Sciatic nerve (tissue), 2 donors: Measurements from ENCODE around the gene IL26. TPM values are rescaled to one million over a fixed set of nuclear protein-coding genes. Genes with fewer than 3 reads are reported as not detected.
A peak's percentile ranks its signal among the peaks of the same experiment; 100 is the strongest.

ENCODE experiments used
- ATAC-seq: fragments of 200-7000 bp; cut with Tn5 transposase; one replicate; pipeline ENCODE4 v1.9.1; 2020; ENCODE audit warnings: mild to moderate bottlenecking, moderate library complexity
- DNase-seq: peaks from one replicate; pipeline ENCODE4 v3.0.0-alpha.2; 2020; ENCODE audit warnings: low spot score
- intact Hi-C: fragments of 100-400 bp; cut with DNase I; formaldehyde crosslinking; loops from one replicate; pipeline ENCODE4 v1.14.2; 2022
- total RNA-seq: library from RNA; stranded (reverse); fragmentation: NEBNext Ultra II Directional; extraction: Animal tissue kit (Norgen Biotek cat#: 25700); gene quantifications from one replicate; pipeline ENCODE4 v1.2.1, GENCODE V29; 2021
- donor health status: DM: no; HTN: no; CAD: no.
- donor health status: DM: no; HTN: no; CAD: no.

The IL26 gene
- total RNA-seq, result not detected

DNA sequence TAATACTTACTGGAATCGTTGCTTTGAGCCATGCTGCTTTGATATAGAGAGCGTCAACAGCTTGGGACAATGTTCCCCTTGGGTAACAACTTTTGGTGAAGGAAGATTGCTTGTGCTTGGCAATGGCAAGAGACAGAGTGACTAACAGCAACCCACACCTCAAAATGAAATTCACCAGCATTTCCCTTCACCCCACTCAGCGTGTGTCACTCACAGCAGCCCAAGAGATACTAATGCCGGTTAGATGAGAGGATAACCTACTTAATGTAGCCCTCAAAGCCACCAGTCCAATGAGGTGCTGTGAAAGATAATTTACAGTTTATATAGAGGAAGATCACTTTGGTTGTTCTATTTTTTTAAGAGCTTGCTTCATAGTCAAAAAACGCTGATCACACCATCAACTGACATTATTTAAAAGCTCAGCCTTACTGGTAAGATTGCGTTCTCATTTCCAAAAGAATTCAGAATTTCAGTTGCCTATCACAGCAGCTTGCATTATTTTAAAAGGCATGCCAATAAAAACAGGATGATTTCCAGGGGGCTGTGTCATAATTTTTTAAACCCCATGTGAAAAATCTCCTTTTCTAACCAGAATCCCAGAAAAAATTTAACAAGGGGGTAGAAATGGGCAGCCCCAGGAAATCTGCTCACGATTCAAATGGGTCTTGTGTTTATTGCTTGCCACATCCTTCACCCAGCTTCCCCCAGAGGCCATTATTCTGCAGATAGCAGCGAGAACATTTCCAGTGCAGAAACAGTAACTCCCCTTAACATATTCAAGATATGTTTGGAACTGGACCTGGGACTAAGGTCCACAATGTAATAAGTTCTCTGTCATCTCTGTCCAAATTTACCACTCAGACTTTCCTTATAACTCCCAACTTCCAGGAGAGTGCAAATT, at the start of gene IL26:
TSS of gene IL26 (minus strand) at position 235 of the 901 bp plus-strand sequence. CDS start at position 181, 54 bp downstream.
- ATAC-seq (no peak), DNase-seq (no peak)
- intact Hi-C loops, result no loop called here

DNA sequence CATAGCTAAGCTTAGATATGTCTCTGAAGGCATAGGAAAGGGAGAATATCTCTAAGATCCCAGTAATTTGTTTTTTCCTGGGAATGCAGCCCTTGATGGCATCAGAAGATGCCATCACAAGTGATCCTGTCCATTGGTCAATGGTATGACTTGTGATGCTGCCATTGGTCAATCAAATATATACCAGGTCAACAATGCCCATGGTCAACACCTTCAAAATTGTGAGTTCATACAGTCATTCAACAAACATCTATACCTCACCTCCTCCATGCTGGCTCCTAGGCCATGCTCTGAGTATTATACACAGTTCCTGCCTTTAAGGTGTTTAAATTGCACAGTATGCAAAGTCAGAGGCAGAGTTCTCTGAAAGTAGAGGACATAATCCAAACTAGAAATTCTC, 47.1 kb upstream of the IL26 start:
- intact Hi-C loops, result no loop called here
- ATAC-seq (no peak), DNase-seq (no peak)

DNA sequence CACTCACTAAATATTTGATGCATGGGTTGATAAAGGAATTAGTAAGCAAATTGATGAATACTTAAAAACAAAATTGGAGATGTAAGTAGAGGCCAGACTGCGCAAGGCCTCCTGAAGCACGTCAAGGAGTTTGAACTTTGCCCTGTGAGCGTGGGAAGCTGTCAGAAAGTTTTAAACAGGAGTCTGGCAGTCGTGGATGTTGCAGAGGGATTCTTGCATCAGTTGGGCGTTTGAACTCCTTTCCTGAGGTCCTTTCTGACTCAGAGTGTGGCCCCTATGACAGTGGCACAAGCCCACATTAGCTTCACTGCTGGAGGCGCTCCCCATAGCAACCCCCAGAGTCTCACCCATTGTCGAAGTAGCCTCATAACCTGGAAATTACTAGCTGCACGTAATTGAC, 45.7 kb upstream of the IL26 start:
- intact Hi-C loops, result no loop called here

GRCh38 chr12:68270358-68270757, 44.7 kb upstream of the IL26 start:
- ATAC-seq, result no peak
- no peak for DNase-seq
- intact Hi-C loops, result no loop called here

More for the DNA sequence above, 45.7 kb upstream of the IL26 start:
- ATAC-seq (no peak), DNase-seq (no peak)

DNA sequence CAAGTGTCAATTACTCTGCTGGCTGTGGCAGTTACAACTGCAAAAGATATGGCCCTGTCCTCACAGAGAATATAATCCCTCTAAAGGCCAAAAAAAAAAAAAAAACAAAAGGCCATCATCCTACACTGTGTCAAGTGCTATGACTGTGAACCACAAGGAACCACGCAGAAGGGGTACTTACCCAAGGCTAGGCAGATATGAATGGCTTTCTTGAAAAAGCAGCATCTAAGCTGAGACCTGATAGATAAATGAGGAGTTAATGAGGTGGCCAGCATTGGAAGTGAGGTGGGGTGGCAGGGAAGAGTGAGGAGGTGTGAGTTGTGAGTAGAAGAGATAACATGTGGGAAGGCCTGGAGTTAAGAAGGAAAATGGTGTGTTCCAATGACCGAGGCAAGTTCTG, 44.2 kb upstream of the IL26 start:
- DNase-seq (no peak), ATAC-seq (no peak)
- intact Hi-C loops, result no loop called here

DNA sequence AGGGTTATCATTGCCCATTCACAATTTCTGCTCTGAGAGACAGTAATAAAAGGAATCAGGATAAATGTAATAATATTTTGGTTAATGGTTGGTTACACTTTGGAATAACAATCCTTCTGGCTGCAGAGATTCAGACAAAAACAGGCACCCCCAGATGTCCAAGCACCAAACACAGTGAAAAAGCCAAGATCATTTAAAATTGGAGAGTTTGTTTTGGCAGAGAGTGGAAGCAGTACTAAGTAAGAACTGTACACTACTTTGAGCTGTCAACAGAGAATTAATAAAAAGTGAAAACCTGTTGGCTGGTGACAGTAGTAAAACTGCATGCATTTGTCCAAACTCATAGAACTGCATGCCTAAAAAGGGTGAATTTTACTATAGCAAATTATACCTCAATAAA, 43.4 kb upstream of the IL26 start:
- intact Hi-C loops, result no loop called here
- no peak for DNase-seq
- ATAC-seq, result no peak

- intact Hi-C loops, result no loop called here
- ATAC-seq (peak; percentile 28), DNase-seq (no peak)
These were observed 42.3 kb upstream of the IL26 start for GRCh38 chr12:68267892-68268396.

DNA sequence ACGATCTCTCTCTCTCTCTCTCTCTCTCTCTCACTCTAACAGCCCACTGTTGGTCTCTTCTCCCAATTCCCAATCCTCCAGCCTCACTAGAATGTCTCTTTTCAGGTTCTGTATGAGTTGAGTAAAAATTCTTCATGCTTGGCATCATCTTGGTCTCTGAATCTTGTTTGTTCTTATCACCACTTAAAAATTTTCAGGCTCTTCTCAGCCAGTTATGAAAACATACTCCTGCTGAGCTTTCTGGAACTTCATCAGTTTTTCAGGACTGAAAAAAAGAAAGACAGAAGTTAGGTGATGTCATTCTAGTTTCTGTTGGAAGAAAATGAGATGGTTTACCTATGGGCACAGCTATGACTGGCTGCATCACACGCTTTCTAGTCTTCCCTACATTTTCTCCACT, 39.2 kb upstream of the IL26 start:
- intact Hi-C loops, result no loop called here
- ATAC-seq (no peak), DNase-seq (no peak)

DNA sequence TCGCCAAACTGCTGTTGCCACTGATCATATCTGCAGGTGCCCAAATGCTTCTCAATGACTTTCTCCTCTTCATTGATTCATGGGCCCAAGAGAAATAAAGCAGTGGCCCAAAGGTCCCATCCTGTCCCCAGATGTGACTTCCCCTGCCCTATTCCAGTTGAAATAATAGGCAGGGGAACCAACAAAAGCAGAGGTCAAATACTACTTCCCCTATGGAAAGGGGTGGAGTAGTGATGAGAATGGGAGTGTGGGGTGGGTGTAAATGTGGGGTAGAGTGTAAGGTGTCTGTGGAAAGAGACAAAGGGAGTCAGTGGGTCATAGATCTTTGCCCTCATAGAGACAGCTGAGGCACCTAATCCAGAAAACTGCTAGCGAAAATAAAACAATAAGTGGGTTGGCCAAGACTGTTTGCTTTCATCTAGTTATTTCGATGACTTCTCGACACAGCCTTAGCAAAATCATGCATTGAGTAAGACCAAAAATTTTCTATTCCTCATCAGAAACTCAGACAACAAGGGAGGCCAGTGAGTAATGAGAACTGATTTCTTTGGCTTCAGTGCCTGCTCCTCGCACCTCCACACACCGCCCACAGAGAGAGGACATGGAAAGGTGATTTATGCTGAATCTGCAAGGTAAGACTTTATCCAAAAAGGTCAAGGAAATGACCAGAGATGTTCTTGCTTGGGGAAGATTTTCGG, 38.7 kb upstream of the IL26 start:
- ATAC-seq (no peak), DNase-seq (no peak)
- intact Hi-C loops, result no loop called here

GRCh38 chr12:68263366-68263765, 37.8 kb upstream of the IL26 start:
- ATAC-seq (no peak), DNase-seq (no peak)
- intact Hi-C loops, result no loop called here

GRCh38 chr12:68261896-68262295, 36.3 kb upstream of the IL26 start:
- DNase-seq (no peak), ATAC-seq (no peak)
- intact Hi-C loops, result no loop called here

DNA sequence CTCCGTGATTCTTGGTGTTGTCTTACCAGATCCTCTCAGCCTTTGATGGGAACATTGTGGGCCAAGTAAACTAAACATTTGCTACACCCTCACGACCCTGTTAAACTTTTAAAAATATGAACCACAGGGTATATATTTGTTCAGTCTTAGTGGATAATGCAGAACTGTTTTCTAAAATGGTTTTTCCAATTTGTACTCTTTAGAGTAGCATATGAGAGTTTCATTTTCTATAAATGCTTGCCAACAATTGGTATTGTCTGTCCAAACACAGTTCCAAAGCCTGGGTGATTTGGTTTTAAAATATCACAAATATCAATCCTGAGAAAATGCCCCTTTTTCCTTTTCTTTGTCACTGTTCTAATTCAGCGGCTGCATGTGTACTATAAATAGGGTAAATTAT, 34.5 kb upstream of the IL26 start:
- DNase-seq, result no peak
- intact Hi-C loops, result no loop called here
- ATAC-seq, result no peak

GRCh38 chr12:68259318-68259940, 33.8 kb upstream of the IL26 start:
- DNase-seq, result no peak
- ATAC-seq, result no peak
- intact Hi-C loops, result no loop called here

GRCh38 chr12:68253504-68253903, 27.9 kb upstream of the IL26 start, which contains the start of gene IL22:
Gene IL22 (minus strand): TSS chr12:68253604. CDS start chr12:68253448, 156 bp downstream.
- ATAC-seq, result no peak
- intact Hi-C loops, result no loop called here
- DNase-seq, result no peak

DNA sequence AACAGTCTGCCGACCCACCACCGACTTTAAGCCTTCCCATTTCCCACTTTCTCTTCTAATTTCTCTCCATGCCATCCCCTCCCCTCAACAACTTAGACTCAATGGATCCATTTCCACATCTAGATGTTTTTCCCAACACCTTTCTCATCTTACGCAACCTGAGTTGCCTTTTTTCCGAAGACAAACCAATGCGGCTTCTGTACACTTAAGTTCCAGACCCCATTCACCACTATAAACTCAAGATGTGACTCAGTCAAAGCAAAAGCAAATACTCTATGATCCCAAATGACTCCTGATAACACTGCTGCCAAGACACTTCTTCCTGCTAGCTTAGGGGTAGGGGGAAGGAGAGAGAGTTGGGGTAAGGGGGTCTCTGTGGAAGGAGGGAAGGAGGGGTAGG, 26.5 kb upstream of the IL26 start:
- DNase-seq (no peak), ATAC-seq (no peak)
- intact Hi-C loops, result no loop called here

GRCh38 chr12:68250454-68250853, 24.8 kb upstream of the IL26 start:
- DNase-seq, result no peak
- ATAC-seq, result no peak
- intact Hi-C loops, result no loop called here

- DNase-seq (no peak), ATAC-seq (no peak)
- intact Hi-C loops, result loop anchor here (10.0 kb wide), 1 partner anchor 67 kb away; no protein-coding TSS in a partner anchor
These were observed 22.2 kb upstream of the IL26 start for GRCh38 chr12:68247785-68248184.

DNA sequence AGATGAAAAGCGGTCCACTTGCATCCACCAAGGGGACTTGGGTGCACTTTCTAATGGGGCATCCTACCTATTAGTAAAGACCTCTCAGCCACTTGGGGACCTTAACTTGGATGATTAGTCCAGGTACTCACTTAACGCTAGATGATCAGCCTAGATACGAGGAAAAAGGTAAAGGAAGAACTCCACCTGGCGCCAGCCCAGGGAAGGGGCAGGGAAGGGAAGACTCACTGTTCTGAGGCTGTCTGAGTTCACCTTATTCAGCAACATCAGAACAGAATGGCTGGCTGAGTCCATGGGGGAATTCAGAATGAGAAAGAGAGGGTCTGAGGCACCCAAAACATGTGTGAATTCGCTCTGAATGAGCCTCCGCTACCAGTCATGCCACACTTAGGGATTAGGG, 20.7 kb upstream of the IL26 start:
- no peak for DNase-seq
- ATAC-seq, result no peak
- intact Hi-C loops, result loop anchor here (10.0 kb wide), 1 partner anchor 68 kb away; no protein-coding TSS in a partner anchor

DNA sequence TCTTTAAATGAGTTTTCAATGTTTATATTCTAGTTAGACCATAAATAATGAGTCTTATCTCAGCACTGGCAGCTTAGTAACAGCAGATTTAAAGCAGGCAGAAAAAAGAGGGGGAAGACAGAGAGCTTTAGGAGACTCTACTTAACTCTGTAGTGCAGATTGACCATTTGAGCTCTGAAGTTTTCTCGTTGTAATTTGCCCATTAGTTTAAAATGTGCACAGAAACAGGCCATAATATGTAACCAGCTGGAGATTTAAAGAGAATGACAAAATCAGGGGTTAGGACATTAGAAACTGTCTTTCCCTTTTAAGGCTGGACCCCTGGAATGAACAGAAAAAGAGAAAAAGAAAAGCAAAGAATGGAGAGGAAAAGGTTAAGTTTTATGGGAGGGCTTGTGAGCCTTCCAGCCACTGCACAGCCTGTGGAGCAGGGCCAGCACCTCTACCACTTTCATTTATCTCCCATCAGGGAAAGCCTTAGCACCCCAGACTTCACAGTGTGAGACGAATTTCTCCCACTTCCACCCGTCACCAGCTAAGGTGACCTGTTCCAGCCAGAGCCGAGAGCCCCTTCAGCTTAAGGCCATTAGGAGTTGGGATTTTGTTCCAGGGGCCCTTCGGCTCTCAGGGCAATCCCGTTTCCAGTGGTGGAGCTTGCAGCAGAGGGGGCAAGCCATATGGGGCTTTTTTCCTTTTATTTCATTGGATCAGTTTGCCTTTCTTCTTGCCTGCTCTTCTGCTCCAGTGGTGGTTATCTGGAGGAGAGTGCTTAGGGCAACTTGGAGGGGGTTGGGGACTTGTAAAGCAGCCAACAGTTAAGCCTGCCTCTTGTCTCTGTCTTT, 19.8 kb upstream of the IL26 start:
- ATAC-seq (peak; percentile 27), DNase-seq (no peak)
- intact Hi-C loops, result loop anchor here (10.0 kb wide), 1 partner anchor 69 kb away; no protein-coding TSS in a partner anchor
